G401 (cell line): Measurements from ENCODE around the gene GATA2. TPM values are rescaled to one million over a fixed set of nuclear protein-coding genes. Genes with fewer than 3 reads are reported as not detected.

ENCODE experiments used
- DNase-seq: peaks from one replicate; pipeline ENCODE4 v3.0.0-alpha.2; 2015; ENCODE audit warnings: low spot score
- in situ Hi-C: cut with HindIII; loops from 2 replicates; pipeline ENCODE4 v1.10.0; 2016; ENCODE audit warnings: low sequenced_read_pairs, mixed read lengths
- total RNA-seq: library from RNA; depleted of rRNA; stranded (reverse); fragments of >200 nt; shearing (Covaris generic); gene quantifications from 2 replicates; pipeline ENCODE4 v1.2.3, GENCODE V29; 2014

The GATA2 gene
- total RNA-seq, 1 experiment from 2014 or later = 85.0 TPM

- no peak for DNase-seq
- in situ Hi-C loops = no loop called here
These were observed 47.6 kb downstream of the GATA2 start for GRCh38 chr3:128445357-128445756.

- DNase-seq = no peak
These were observed 49.2 kb downstream of the GATA2 start for GRCh38 chr3:128443771-128444170.

GRCh38 chr3:128442949-128443348, 50.1 kb downstream of the GATA2 start:
- in situ Hi-C loops = no loop called here
- no peak for DNase-seq

More at GRCh38 chr3:128443771-128444170, 49.2 kb downstream of the GATA2 start:
- in situ Hi-C loops = no loop called here

DNA sequence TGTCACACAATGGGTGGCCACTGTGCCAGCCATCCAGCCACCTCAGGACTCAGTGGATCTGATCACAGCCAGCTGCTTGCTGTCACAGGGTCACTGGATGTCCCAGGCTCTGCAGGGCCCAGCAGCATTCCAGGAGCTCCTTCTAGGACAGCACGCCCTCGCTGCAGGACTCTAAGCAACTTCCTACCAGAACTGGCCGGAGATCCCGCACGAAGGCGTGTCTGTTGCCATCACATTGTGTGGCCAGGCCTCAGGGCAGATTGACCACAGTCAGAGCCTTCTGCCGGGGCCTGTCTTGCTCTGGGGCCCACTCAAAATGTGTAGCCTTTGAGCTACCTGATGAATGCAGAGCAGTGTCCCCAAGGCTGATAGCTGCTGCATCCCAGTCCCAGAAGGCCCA, 50.9 kb downstream of the GATA2 start:
- no peak for DNase-seq
- in situ Hi-C loops = no loop called here

DNA sequence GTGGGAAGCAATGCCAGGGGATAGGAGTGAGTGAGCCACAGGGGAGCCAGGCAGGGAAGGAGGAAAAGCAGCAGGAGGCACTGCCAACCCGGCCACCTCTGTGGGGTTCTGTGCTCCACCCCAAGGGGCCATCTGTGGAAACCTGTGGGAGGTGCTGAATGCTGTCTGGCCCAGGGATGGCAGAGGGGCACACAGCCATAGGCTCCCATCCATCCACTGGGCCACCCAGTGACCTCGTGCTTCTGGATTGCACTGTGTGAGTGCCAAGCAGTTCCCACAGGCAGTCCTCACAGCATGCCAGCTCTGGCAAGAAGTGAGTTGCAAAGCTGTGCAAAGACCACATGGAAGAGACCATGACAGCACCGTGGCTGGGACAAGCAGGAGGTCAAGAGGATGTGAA, 53.8 kb downstream of the GATA2 start:
- in situ Hi-C loops = no loop called here
- DNase-seq = no peak

DNA sequence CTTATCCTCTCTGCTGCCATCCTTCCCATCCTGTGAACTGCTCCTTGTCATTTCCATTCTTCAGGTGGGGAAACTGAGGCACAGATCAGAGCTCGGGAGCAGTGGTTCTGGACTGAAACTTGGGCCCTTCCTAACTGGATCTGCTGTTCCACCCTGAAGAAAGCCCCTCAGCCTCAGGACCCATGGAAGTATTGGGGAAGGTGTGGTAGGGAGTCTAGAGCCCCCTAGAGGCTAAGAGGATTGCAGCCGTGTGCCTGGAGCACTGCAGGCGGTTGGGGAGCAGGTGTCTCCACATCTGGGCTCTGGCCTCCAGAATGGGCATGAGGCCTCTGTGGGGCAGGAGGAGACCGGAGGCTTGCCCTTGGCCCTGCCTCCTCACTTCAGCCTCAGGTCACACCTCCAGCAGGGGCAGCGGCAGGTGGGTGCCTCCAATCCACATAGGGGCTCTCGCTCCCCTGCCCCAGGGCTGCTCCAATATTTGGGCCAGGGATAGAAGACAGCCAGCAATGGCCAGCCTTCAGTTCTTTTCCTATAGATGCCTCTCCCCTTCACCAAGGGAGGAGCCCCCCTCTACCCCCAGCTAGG, 54.4 kb downstream of the GATA2 start:
- no peak for DNase-seq
- in situ Hi-C loops = no loop called here

DNA sequence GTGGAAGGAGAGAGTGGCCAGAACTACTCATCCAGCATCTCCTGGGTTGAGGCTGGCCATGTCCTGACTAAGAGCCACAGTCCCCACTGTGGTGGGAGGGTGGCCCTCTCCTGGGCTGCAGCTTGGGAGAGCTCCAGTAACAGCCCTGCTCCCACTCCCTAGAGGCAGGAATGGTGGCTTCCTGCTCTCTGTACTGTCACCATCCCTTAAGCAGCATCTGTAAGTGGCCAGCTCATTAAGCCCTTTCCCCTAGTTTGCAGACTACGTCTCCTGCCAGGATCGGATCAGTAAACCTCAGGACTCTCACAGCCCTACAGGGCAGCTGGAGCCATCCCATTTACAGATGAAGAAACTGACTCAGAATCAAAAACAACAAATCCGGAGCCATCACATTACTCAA, 56.8 kb downstream of the GATA2 start:
- DNase-seq = no peak
- in situ Hi-C loops = no loop called here

- in situ Hi-C loops = no loop called here
- no peak for DNase-seq
These were observed 57.4 kb downstream of the GATA2 start for GRCh38 chr3:128435561-128435960.

DNA sequence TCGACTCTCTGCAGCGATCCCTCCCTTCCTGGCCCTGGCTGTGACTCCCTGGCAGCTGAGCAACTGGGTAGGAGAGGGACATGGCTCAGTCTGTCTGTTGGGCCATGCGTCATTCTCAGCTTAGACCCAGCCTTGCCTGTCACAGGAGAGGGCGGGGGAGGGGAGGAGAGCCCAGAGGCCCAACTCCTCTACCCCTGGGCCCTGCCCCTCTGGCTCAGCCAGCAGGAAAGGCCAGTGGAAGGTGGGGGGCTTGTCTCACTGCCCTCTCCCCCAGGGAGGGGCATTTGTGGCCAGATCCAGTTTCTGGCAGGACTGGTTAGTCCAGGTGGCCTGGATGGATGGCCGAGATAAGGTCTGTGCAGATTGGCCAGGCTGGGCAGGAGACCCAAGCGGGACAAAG, 57.9 kb downstream of the GATA2 start:
- DNase-seq = peak; percentile 29

GRCh38 chr3:128434524-128434923, 58.5 kb downstream of the GATA2 start:
- in situ Hi-C loops = no loop called here
- DNase-seq = no peak

More for the DNA sequence above, 57.9 kb downstream of the GATA2 start:
- in situ Hi-C loops = no loop called here

DNA sequence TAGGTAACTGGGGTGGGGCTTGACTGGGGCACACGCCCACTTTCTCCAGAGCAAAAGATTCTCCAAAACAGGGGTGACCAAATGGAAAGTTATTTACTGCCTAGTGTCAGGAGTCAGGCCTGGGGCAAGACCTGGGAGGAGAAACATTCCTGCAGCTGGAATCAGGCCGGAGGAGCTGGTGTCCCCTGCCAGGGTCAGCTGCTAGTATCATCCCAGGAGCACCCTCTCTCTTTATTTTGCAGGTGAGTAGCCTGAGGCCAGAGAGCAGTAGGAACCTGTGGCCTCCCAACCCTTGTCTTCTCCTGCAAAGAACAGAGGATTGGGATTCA, 59.2 kb downstream of the GATA2 start:
- in situ Hi-C loops = no loop called here
- DNase-seq = no peak

DNA sequence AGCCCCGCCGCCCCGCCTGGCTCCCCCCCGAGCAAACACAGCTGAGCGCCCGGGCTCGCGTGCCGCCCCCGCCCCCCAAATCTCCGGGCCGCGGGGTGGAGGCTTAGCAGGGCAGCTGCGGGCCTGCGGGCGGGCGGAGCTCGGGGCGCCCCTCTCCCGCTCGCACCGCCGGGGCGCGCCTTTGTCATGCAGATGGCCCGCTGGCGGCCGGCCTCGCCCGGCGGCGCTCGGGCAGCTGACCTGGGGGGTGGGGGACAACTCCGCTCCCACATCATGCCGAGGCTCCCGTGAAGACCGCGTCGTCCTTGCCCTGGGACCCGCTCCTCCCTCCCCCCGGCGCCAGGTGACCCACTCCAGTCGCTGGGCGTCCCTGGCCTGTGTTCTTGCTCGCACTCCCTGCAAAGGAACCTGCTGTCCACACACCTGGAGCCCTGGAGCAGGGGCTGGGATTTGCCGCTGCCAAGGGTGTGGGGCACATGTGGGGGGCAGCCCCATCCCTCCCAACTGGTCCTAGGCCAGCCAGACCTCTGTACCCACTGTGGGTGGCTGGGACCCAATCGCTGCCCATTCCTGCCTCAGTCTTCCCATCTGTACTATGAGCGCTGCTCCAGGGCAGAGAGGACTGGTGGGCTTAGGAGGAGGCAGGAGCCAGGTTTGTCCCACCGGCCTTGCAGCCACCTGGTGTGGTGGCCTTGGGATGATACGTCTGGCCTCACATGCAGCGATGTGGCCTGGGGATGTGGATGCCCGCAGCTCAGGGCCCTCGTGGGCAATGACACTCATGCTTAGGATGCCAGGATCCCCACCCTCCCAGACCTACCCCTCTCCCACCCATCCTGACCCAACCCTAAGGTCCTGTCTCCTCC, 59.8 kb downstream of the GATA2 start:
- no peak for DNase-seq
- in situ Hi-C loops = no loop called here

GRCh38 chr3:128432301-128432970, 60.6 kb downstream of the GATA2 start:
- in situ Hi-C loops = no loop called here
- no peak for DNase-seq

- in situ Hi-C loops = no loop called here
- DNase-seq = no peak
These were observed 61.1 kb downstream of the GATA2 start for GRCh38 chr3:128431803-128432300.

GRCh38 chr3:128430731-128431130, 62.3 kb downstream of the GATA2 start:
- no peak for DNase-seq
- in situ Hi-C loops = no loop called here

GRCh38 chr3:128430301-128430700, 62.7 kb downstream of the GATA2 start:
- no peak for DNase-seq
- in situ Hi-C loops = no loop called here

DNA sequence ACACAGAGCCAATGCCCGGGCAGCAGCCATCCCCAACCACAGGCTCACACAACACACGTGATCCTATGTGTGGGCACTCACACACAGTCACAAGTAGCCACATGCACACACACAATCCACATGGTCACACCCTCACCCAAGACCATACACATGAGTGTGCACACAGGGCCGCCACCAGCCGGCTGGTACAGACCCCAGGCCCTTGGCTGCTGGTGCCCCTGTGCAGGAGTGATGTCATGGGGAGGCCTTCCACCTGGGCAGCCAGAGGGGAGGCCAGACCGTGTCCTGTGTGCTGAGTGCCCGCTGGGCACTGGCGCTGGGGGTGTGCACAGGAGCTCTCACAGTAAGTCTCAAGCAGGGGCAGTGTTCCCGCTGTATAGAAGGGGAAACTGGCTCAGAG, 63.2 kb downstream of the GATA2 start:
- DNase-seq = no peak
- in situ Hi-C loops = no loop called here
